ENCODE data around the gene TEX19. TPM values are rescaled to one million over a fixed set of nuclear protein-coding genes. Genes with fewer than 3 reads are reported as not detected.

Gene TEX19
- total and polyA plus RNA-seq, 2 experiments from 2014 or later = 0.10 to 0.66 TPM

DNA sequence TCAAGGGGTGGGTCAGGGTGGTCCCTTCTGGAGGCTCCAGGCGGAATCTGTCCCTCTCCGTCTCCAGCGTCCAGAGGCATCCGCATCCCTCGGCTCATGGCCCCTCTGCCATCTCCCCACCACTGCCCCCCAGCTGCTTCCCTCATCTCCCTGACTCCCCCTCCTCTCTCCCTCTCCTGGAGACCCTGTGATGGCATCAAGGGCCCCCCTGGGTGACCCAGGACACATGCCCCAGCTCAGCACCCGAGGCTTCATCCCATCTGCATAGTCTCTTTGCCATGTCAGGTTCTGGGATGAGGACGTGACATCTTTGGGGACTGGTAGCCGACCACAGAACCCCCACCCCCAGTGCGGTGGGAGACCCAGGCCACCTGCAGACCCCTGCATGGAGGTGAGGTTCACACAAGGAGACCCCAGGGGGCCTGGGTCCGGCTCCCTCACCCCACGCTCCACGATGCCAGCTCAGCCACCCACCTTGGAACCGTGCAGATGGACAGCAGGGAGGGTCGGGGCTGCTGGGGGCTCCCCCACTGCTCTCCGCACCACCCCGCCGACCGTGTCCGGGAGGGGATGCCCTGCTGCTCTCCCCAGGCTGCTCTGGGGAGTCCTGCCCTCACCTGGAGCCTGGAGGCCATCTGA, 29.2 kb upstream of the TEX19 start (continued):
- TF ChIP-seq, protein P1, sequence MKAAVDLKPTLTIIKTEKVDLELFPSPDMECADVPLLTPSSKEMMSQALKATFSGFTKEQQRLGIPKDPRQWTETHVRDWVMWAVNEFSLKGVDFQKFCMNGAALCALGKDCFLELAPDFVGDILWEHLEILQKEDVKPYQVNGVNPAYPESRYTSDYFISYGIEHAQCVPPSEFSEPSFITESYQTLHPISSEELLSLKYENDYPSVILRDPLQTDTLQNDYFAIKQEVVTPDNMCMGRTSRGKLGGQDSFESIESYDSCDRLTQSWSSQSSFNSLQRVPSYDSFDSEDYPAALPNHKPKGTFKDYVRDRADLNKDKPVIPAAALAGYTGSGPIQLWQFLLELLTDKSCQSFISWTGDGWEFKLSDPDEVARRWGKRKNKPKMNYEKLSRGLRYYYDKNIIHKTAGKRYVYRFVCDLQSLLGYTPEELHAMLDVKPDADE (IDR thresholded peaks at IDR 0.05) = no peak
- no peak for TF ChIP-seq NANOG (IDR thresholded peaks at IDR 0.05; ENCODE audit: borderline replicate concordance)
- TF ChIP-seq ZNF114 (CRISPR knock-in tag; IDR thresholded peaks at IDR 0.05) = no peak
- no peak for TF ChIP-seq CTCF (conservative IDR thresholded peaks at IDR 0.05; ENCODE audit: low read depth in 2 of 2)
- TF ChIP-seq, protein P2, sequence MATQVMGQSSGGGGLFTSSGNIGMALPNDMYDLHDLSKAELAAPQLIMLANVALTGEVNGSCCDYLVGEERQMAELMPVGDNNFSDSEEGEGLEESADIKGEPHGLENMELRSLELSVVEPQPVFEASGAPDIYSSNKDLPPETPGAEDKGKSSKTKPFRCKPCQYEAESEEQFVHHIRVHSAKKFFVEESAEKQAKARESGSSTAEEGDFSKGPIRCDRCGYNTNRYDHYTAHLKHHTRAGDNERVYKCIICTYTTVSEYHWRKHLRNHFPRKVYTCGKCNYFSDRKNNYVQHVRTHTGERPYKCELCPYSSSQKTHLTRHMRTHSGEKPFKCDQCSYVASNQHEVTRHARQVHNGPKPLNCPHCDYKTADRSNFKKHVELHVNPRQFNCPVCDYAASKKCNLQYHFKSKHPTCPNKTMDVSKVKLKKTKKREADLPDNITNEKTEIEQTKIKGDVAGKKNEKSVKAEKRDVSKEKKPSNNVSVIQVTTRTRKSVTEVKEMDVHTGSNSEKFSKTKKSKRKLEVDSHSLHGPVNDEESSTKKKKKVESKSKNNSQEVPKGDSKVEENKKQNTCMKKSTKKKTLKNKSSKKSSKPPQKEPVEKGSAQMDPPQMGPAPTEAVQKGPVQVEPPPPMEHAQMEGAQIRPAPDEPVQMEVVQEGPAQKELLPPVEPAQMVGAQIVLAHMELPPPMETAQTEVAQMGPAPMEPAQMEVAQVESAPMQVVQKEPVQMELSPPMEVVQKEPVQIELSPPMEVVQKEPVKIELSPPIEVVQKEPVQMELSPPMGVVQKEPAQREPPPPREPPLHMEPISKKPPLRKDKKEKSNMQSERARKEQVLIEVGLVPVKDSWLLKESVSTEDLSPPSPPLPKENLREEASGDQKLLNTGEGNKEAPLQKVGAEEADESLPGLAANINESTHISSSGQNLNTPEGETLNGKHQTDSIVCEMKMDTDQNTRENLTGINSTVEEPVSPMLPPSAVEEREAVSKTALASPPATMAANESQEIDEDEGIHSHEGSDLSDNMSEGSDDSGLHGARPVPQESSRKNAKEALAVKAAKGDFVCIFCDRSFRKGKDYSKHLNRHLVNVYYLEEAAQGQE (IDR thresholded peaks at IDR 0.05; ENCODE audit: unreplicated experiment) = no peak
- TF ChIP-seq EZH2 (IDR thresholded peaks at IDR 0.05; ENCODE audit: low read depth, unreplicated experiment) = no peak
- no peak for TF ChIP-seq STAT1 (IDR thresholded peaks at IDR 0.05; ENCODE audit: unreplicated experiment)

GRCh38 chr17:82330322-82331239, 28.5 kb upstream of the TEX19 start:
- H3K27ac ChIP-seq (ENCODE audit: low read depth) = no peak overlapping the region
- H3K79me2 ChIP-seq (replicated peaks; ENCODE audit: insufficient read depth) = no peaks in the 10 kb centered on the region
- H3K36me3 Mint-ChIP-seq (ENCODE audit: low read depth) = no peaks in the 10 kb centered on the region; the same call in 2 of the 3 replicates
- H3K27me3 Mint-ChIP-seq (ENCODE audit: insufficient read depth, low read depth, poor library complexity) = peaks cover 48% of the 10 kb centered on the region
- no peaks in the 10 kb centered on the region for H4K20me1 ChIP-seq (replicated peaks; ENCODE audit: insufficient read depth)
- peaks cover 27% of the 10 kb centered on the region for H3K4me1 Mint-ChIP-seq
- no peak overlapping the region for H3K27ac Mint-ChIP-seq
- H3K4me1 ChIP-seq (ENCODE audit: insufficient read depth) = no peaks in the 10 kb centered on the region; the same call in 1 of the 2 replicates
- no peaks in the 10 kb centered on the region for H3K9me2 ChIP-seq (ENCODE audit: insufficient read depth)
- no peak overlapping the region for H3K4me3 Mint-ChIP-seq
- TF ChIP-seq EZH2 (IDR thresholded peaks at IDR 0.05; ENCODE audit: low read depth, unreplicated experiment) (no peak), ZNF114 (CRISPR knock-in tag; IDR thresholded peaks at IDR 0.05) (no peak), STAT1 (IDR thresholded peaks at IDR 0.05; ENCODE audit: unreplicated experiment) (no peak), EZH2phosphoT487 (IDR thresholded peaks at IDR 0.05; ENCODE audit: unreplicated experiment) (no peak)
- TF ChIP-seq, protein P1 (IDR thresholded peaks at IDR 0.05) = no peak
- no peaks in the 10 kb centered on the region for H3K9me3 Mint-ChIP-seq
- no peak for ATAC-seq
- peaks cover 42% of the 10 kb centered on the region for H3K27me3 ChIP-seq (ENCODE audit: insufficient read depth)
- no peak overlapping the region for H3K4me2 ChIP-seq
- H3F3A ChIP-seq (replicated peaks; ENCODE audit: low read depth) = no peaks in the 10 kb centered on the region
- no peak overlapping the region for H3K4me3 ChIP-seq
- no peak for DNase-seq (ENCODE audit: low spot score)
- H3K36me3 ChIP-seq (ENCODE audit: insufficient read depth) = no peaks in the 10 kb centered on the region
- H2AFZ ChIP-seq = no peak overlapping the region

Measured in GM23338 (cell line).